ENCODE data around the gene DACH1.

The DACH1 gene

GRCh38 chr13:71722206-71722605, 144.8 kb downstream of the DACH1 start:
- H4K91ac ChIP-seq (ENCODE audit: low read depth, low read length) = no peak overlapping the region
- no peak overlapping the region for H4K8ac ChIP-seq (ENCODE audit: low read depth, low read length)
- no peak overlapping the region for H2AFZ ChIP-seq (ENCODE audit: insufficient read depth, low read length, poor library complexity)
- no peak overlapping the region for H3K23ac ChIP-seq (ENCODE audit: low read length)
- no peaks in the 10 kb centered on the region for H3K27me3 ChIP-seq (ENCODE audit: insufficient read depth, low read length)
- no peak overlapping the region for H2BK5ac ChIP-seq (ENCODE audit: low read depth, low read length, poor library complexity)
- no peak overlapping the region for H3K27ac ChIP-seq (ENCODE audit: low read depth, low read length)
- H3K4ac ChIP-seq (ENCODE audit: low read depth, low read length) = no peak overlapping the region
- H3K14ac ChIP-seq (ENCODE audit: low read length) = no peak overlapping the region
- no CpG with 5 or more reads among the region's 3 CpGs for WGBS (ENCODE audit: extremely low coverage, insufficient coverage, insufficient read length)
- no peak overlapping the region for H2BK12ac ChIP-seq (ENCODE audit: low read length)
- H4K12ac ChIP-seq (ENCODE audit: low read depth, low read length) = no peak overlapping the region
- no peak overlapping the region for H3K9ac ChIP-seq (ENCODE audit: low read length)
- H2AK5ac ChIP-seq (ENCODE audit: low read length) = no peak overlapping the region
- no peak overlapping the region for H2BK120ac ChIP-seq (ENCODE audit: insufficient read depth, low read length, poor library complexity)
- H3K4me2 ChIP-seq (ENCODE audit: low read length) = no peak overlapping the region
- DNase-seq = no peak
- no peak overlapping the region for H3K18ac ChIP-seq (ENCODE audit: low read length)
- no peaks in the 10 kb centered on the region for H3K9me3 ChIP-seq (ENCODE audit: insufficient read depth, low read depth, low read length)
- no peak overlapping the region for H3K4me3 ChIP-seq (ENCODE audit: low read depth, low read length)
- no peaks in the 10 kb centered on the region for H3K4me1 ChIP-seq (ENCODE audit: control insufficient read depth in 1 of 2, insufficient read depth in 2 of 2, low read length in 2 of 2)
- H3K79me2 ChIP-seq (ENCODE audit: control insufficient read depth, insufficient read depth, low read length, poor library complexity) = no peaks in the 10 kb centered on the region
- H3K79me1 ChIP-seq (ENCODE audit: low read length) = no peaks in the 10 kb centered on the region
- no peaks in the 10 kb centered on the region for H3K36me3 ChIP-seq (ENCODE audit: control insufficient read depth in 1 of 2, insufficient read depth in 2 of 2, low read length in 2 of 2)

GRCh38 chr13:71721104-71721503, 145.9 kb downstream of the DACH1 start:
- Histone ChIP-seq H3K79me2 (ENCODE audit: control insufficient read depth, insufficient read depth, low read length, poor library complexity) (no peaks in the 10 kb centered on the region), H3K18ac (ENCODE audit: low read length) (no peak overlapping the region), H3K79me1 (ENCODE audit: low read length) (no peaks in the 10 kb centered on the region), H2BK5ac (ENCODE audit: low read depth, low read length, poor library complexity) (no peak overlapping the region), H3K27ac (ENCODE audit: low read depth, low read length) (no peak overlapping the region), H2BK120ac (ENCODE audit: insufficient read depth, low read length, poor library complexity) (no peak overlapping the region), H3K4me3 (ENCODE audit: low read depth, low read length) (no peak overlapping the region), H2AFZ (ENCODE audit: insufficient read depth, low read length, poor library complexity) (no peak overlapping the region), H3K23ac (ENCODE audit: low read length) (no peak overlapping the region), H2AK5ac (ENCODE audit: low read length) (no peak overlapping the region), H3K4ac (ENCODE audit: low read depth, low read length) (no peak overlapping the region), H4K91ac (ENCODE audit: low read depth, low read length) (no peak overlapping the region), H3K9me3 (ENCODE audit: insufficient read depth, low read depth, low read length) (no peaks in the 10 kb centered on the region), H2BK12ac (ENCODE audit: low read length) (no peak overlapping the region), H3K9ac (ENCODE audit: low read length) (no peak overlapping the region), H4K12ac (ENCODE audit: low read depth, low read length) (no peak overlapping the region), H3K4me2 (ENCODE audit: low read length) (no peak overlapping the region), H4K8ac (ENCODE audit: low read depth, low read length) (no peak overlapping the region), H3K4me1 (ENCODE audit: control insufficient read depth in 1 of 2, insufficient read depth in 2 of 2, low read length in 2 of 2) (no peaks in the 10 kb centered on the region), H3K27me3 (ENCODE audit: insufficient read depth, low read length) (no peaks in the 10 kb centered on the region), H3K14ac (ENCODE audit: low read length) (no peak overlapping the region), H3K36me3 (ENCODE audit: control insufficient read depth in 1 of 2, insufficient read depth in 2 of 2, low read length in 2 of 2) (no peaks in the 10 kb centered on the region)
- no peak for DNase-seq
- no CpG with 5 or more reads among the region's 1 CpG for WGBS (ENCODE audit: extremely low coverage, insufficient coverage, insufficient read length)

- H2BK5ac ChIP-seq (ENCODE audit: low read depth, low read length, poor library complexity) = no peak overlapping the region
- H4K12ac ChIP-seq (ENCODE audit: low read depth, low read length) = no peak overlapping the region
- H2BK120ac ChIP-seq (ENCODE audit: insufficient read depth, low read length, poor library complexity) = no peak overlapping the region
- H3K9ac ChIP-seq (ENCODE audit: low read length) = no peak overlapping the region
- whole genome bisulfite sequencing (ENCODE audit: extremely low coverage, insufficient coverage, insufficient read length) = no CpG with 5 or more reads among the region's 1 CpG
- H2AFZ ChIP-seq (ENCODE audit: insufficient read depth, low read length, poor library complexity) = no peak overlapping the region
- H2AK5ac ChIP-seq (ENCODE audit: low read length) = no peak overlapping the region
- no peak overlapping the region for H3K4me2 ChIP-seq (ENCODE audit: low read length)
- H3K18ac ChIP-seq (ENCODE audit: low read length) = no peak overlapping the region
- no peak overlapping the region for H4K8ac ChIP-seq (ENCODE audit: low read depth, low read length)
- H3K23ac ChIP-seq (ENCODE audit: low read length) = no peak overlapping the region
- no peaks in the 10 kb centered on the region for H3K4me1 ChIP-seq (ENCODE audit: control insufficient read depth in 1 of 2, insufficient read depth in 2 of 2, low read length in 2 of 2)
- no peak overlapping the region for H4K91ac ChIP-seq (ENCODE audit: low read depth, low read length)
- no peaks in the 10 kb centered on the region for H3K27me3 ChIP-seq (ENCODE audit: insufficient read depth, low read length)
- H3K79me2 ChIP-seq (ENCODE audit: control insufficient read depth, insufficient read depth, low read length, poor library complexity) = no peaks in the 10 kb centered on the region
- no peaks in the 10 kb centered on the region for H3K36me3 ChIP-seq (ENCODE audit: control insufficient read depth in 1 of 2, insufficient read depth in 2 of 2, low read length in 2 of 2)
- H3K14ac ChIP-seq (ENCODE audit: low read length) = no peak overlapping the region
- no peak overlapping the region for H3K4me3 ChIP-seq (ENCODE audit: low read depth, low read length)
- no peak for DNase-seq
- H3K79me1 ChIP-seq (ENCODE audit: low read length) = no peaks in the 10 kb centered on the region
- H3K4ac ChIP-seq (ENCODE audit: low read depth, low read length) = no peak overlapping the region
- no peak overlapping the region for H3K27ac ChIP-seq (ENCODE audit: low read depth, low read length)
- H2BK12ac ChIP-seq (ENCODE audit: low read length) = no peak overlapping the region
- H3K9me3 ChIP-seq (ENCODE audit: insufficient read depth, low read depth, low read length) = no peaks in the 10 kb centered on the region
Measured at GRCh38 chr13:71718931-71719330, 148.1 kb downstream of the DACH1 start.

GRCh38 chr13:71714802-71715375, 152.1 kb downstream of the DACH1 start:
- Histone ChIP-seq H3K4me3 (ENCODE audit: low read depth, low read length) (no peak overlapping the region), H3K27ac (ENCODE audit: low read depth, low read length) (no peak overlapping the region), H3K27me3 (ENCODE audit: insufficient read depth, low read length) (no peaks in the 10 kb centered on the region), H2BK5ac (ENCODE audit: low read depth, low read length, poor library complexity) (no peak overlapping the region), H3K23ac (ENCODE audit: low read length) (no peak overlapping the region), H4K12ac (ENCODE audit: low read depth, low read length) (no peak overlapping the region), H3K4ac (ENCODE audit: low read depth, low read length) (no peak overlapping the region), H3K9ac (ENCODE audit: low read length) (no peak overlapping the region), H3K4me1 (ENCODE audit: control insufficient read depth in 1 of 2, insufficient read depth in 2 of 2, low read length in 2 of 2) (no peaks in the 10 kb centered on the region), H3K14ac (ENCODE audit: low read length) (no peak overlapping the region), H4K8ac (ENCODE audit: low read depth, low read length) (no peak overlapping the region), H3K36me3 (ENCODE audit: control insufficient read depth in 1 of 2, insufficient read depth in 2 of 2, low read length in 2 of 2) (no peaks in the 10 kb centered on the region), H3K9me3 (ENCODE audit: insufficient read depth, low read depth, low read length) (no peaks in the 10 kb centered on the region), H2BK120ac (ENCODE audit: insufficient read depth, low read length, poor library complexity) (no peak overlapping the region), H2BK12ac (ENCODE audit: low read length) (no peak overlapping the region), H2AK5ac (ENCODE audit: low read length) (no peak overlapping the region), H4K91ac (ENCODE audit: low read depth, low read length) (no peak overlapping the region), H3K79me2 (ENCODE audit: control insufficient read depth, insufficient read depth, low read length, poor library complexity) (no peaks in the 10 kb centered on the region), H3K79me1 (ENCODE audit: low read length) (no peaks in the 10 kb centered on the region), H2AFZ (ENCODE audit: insufficient read depth, low read length, poor library complexity) (no peak overlapping the region), H3K4me2 (ENCODE audit: low read length) (no peak overlapping the region), H3K18ac (ENCODE audit: low read length) (no peak overlapping the region)
- no CpG with 5 or more reads among the region's 2 CpGs for WGBS (ENCODE audit: extremely low coverage, insufficient coverage, insufficient read length)
- DNase-seq = peak in 1 of 2 donors; percentile 4
